Left kidney (tissue), 2 donors: Measurements from ENCODE around the gene ADD3. TPM values are rescaled to one million over a fixed set of nuclear protein-coding genes. Genes with fewer than 3 reads are reported as not detected.
A peak's percentile ranks its signal among the peaks of the same experiment; 100 is the strongest.
"Not testable (repeated sequence)": the region's sequence is repeated elsewhere in the genome, so short reads cannot be mapped to it uniquely, and the experiment has no call there.

Experiments used
- DNase-seq: peaks from one replicate; pipeline ENCODE4 v3.0.0-alpha.2; 2013
- polyA plus RNA-seq: library from polyadenylated mRNA; unstranded; fragments of 120-200 nt; gene quantifications from one replicate; pipeline ENCODE4 v1.2.1, GENCODE V29; 2013; ENCODE audit not compliant: insufficient read length

ADD3 gene
- polyA plus RNA-seq, 1 donor: 353 TPM

GRCh38 chr10:110107430-110107829 lies 99.6 kb downstream of the ADD3 start:
- DNase-seq: no peak

GRCh38 chr10:110107887-110108286 lies 100.1 kb downstream of the ADD3 start:
- no peak for DNase-seq

DNA sequence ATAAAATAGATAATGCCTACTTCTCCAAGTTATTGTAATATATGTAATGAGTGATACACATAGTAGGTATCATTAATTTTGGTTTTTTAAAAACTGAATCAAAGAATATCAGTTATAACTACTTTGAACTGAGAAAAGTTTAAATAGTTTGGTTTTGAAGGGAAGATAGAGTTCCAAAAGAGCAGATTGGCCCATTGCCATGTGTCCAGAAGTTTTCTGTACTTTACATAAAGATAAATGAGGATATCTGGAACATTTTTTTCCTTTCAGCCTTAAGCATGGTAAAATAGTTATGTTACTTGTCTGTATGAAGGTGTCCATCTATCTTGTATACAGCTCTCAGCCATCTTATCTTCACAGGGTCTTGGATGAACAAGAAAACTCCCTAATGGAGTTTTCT lies 101.7 kb downstream of the ADD3 start:
- no peak for DNase-seq

DNA sequence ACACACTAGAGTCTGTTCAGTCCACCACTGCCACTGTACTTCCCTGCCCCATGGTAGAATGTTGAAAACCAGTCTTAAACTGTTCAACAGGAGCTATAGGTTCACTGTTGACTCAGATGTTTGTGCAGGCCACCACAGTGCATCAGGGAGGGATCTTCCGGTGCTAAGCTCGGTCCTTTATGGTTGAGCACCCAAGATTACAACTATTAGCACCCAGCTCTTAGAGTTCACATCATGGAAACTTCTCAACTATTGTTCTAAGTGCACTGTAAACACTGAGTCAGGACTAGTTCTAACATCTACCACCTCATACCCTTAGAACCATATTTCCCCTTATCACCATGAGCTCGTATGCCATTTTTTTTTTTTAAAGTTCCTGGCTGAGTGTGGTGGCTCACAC lies 102.6 kb downstream of the ADD3 start:
- no peak for DNase-seq

GRCh38 chr10:110113670-110114337 lies 106.0 kb downstream of the ADD3 start:
- DNase-seq: no peak

GRCh38 chr10:110114668-110115067 lies 106.9 kb downstream of the ADD3 start:
- not testable (repeated sequence) for DNase-seq

DNA sequence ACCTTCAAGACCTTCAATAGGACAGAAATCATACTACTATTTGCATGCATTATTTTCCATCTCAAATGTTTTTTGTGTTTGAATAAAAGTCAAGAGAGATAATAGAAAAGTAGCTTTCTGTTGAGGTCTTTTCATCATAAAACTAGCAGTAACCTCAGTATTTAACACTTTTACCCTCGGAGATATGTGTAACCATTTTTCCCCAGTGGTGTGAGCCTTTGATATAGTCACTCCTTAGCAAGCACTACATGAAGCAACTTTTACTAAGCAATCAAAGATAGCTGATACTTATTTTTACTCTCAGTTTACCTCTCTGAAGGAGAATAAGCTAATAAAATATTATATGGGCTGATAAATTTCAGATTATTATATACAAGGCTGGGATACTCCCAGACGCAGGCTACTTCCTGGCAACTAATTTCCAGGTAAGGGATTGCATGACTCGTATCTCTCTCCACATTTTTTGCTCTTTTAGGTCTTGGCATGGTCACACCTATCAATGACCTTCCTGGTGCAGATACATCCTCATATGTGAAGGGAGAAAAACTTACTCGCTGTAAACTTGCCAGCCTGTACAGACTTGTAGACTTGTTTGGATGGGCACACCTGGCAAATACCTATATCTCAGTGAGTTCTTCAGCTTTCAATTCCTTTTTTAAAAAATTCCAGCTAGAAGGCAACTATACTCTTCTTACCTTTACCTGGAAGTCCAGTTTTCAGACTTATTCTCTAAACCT lies 108.2 kb downstream of the ADD3 start:
- no peak for DNase-seq

DNA sequence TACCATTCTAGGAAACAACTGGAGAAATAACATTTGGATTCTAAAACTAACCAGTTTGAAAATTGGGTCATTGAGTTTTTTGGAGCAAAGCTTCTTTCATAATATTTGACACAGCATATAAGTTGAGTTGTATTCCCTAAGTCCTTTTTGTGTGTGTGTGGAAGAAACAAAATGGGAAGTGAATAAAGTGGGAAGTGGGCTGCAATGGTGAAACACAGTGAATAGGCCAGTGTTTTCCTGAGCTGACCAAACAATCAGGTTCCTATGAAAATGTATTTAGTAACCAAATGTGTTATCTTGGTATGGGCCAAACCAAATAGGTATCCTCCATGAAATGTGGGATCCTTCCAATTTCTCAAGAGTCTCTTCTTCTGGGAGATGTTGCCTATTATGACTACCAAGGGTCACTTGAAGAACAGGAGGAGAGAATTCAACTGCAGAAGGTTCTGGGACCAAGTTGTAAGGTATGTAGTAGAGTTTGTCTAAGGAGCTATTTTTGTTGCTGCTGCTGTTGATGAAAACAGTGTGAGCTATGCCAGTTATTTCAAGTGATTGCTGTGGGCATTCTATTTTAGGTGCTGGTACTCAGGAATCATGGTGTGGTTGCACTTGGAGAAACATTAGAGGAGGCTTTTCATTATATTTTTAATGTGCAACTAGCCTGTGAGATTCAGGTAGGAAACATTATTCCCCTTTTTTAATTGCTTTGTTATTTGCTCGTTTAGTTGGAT lies 111.3 kb downstream of the ADD3 start:
- no peak for DNase-seq

GRCh38 chr10:110123594-110123993 lies 115.8 kb downstream of the ADD3 start:
- DNase-seq: no peak

GRCh38 chr10:110129490-110129889 lies 121.7 kb downstream of the ADD3 start:
- DNase-seq: no peak

- no peak for DNase-seq
Observed at GRCh38 chr10:110134917-110135316, 127.1 kb downstream of the ADD3 start.

GRCh38 chr10:110135836-110136235 lies 128.1 kb downstream of the ADD3 start:
- DNase-seq: not testable (repeated sequence)

GRCh38 chr10:110137142-110137545 lies 129.4 kb downstream of the ADD3 start:
- peak; percentile 66 for DNase-seq

DNA sequence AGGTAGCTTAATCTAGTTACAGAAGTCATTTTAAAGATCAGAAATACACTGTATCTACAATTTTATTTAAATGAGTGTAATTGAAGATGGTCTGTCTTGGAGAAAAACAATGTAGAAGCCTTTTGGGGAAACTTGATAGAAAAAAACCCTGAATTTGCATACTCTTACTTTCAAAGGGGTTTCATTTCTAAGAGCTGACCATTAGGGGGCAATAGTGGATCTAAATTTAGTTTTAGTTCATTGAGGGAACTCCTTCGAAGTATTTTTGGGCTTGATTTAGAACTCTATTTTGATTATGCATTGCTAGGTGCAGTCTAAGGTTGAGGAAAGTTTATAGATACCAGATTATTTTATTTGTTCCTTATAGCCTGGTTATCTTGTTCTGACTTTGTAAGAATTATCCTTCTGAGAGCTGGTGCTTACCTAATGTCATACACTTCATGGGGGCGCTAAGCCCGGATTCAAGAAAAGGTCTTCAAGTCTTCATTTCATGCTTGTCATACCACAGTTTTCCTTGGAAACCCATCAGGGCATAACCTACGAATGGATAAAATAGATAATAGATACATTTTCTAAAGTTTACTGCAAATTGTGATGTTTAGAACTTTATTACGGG lies 130.5 kb downstream of the ADD3 start:
- DNase-seq: peak; percentile 76

DNA sequence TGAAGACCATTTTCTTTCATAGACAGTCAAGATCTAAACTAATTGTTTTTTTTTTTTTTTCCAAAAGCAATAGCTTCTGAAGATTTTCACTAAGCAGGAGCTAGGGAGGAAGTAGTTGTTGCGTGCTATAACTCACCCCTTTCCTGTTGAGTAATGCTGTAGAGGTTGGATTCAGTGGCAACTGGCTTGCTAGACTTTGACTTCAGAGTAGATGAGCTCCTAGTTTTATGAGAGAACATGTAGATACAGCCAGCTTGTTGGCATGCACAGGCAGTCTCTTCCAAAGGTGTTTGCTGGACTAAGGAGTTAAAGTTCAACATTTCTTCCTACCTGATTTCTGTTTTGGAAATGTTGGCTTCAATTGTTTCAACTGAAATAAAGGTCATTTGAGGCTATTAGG lies 133.4 kb downstream of the ADD3 start:
- no peak for DNase-seq

GRCh38 chr10:110141871-110142635 lies 134.3 kb downstream of the ADD3 start:
- no peak for DNase-seq

DNA sequence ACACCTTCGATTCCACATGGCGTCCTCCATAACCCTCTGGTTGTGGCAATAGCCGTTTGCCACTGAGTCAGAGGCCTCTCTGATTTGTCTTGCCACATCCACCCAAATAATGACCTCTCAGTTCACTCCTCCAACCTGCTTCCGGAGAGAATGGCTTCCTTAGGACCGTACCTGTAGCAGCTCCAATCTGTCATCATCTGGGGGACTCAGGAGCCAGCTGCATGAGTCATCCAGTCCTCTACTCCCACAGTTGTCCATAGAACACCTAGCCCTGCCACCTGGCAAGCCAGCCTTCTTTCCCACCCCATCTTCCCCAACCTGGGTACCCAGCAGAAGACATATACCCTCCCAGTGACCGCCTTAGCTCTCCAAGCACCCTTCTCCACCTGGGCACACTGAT lies 135.2 kb downstream of the ADD3 start:
- DNase-seq: no peak

DNA sequence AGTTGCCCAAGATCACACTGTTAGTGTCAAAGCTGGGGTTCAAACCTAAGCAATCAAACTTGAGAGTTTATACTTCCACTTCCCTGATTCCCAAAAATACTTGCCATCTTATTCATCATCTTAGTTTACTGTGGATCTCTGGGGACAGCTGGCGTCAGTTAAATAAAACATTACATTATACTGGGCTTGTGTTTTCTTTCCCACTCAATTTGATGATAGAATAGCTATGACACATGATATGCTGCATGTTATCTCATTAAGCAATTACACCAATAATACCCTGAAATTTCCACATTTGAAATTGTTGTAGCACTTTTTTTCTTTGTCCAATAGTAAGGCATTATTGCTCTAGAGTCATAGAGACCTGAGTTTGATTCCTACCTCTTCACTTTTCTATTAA lies 136.7 kb downstream of the ADD3 start:
- DNase-seq: no peak

DNA sequence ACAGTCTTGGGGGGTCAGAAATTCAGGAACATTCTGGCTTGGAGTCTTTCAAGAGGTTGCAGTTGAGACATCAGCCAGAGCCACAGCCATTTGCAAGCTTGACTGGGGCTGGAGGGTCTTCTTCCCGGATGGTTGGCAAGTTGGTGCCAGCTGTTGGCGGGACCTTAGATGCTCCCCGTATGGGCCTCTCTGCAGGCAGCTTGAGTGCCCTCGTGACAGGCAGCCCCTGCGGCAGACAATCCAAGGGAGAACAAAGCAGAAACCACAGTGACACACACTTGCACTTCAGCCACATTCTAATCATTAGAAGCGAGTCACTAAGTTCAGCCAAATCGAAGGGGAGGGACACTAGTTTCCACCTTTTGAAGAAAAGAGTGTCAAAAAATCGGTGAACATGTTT lies 140.2 kb downstream of the ADD3 start:
- no peak for DNase-seq

DNA sequence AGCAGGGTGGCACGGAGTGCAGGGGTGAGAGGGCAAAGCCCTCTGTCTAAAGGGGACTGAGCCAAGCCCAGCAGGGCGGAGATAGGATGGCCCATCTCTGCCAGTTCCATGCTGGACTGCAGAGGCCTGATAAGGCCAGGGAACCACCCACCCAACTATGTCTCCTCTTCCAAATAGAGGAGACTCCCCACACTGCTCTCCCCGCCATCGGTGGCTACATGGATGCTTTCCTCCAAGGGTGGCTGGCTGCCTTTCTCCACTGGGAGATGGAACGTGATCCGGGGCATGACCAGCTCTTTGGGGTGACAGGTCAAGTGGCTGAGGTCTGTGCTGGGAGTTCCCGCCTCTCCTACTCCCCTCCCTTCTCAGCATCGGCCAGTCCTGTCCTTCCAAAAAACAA lies 141.5 kb downstream of the ADD3 start:
- DNase-seq: no peak

- DNase-seq: no peak
Observed at GRCh38 chr10:110150046-110150445, 142.3 kb downstream of the ADD3 start.

DNA sequence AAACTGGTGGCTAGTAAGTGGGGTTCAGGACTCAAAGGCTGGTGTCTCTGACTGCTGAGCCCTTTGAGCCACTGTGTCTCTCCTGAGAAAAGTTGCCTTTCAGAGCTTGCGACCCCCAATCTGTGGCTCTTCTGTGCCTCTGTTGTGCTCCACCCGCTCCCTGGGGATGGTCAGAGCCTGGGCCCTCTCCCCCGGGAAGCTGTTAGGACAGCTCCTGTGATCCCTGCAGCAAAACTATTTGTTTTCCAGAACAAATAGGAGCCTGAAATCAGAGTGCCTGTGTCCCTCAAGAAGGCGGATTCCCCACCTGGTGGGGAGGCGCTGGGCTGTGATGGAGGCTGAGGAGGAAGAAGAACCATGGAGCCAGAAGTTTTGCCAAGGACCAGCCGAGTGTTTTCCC lies 143.2 kb downstream of the ADD3 start:
- DNase-seq: no peak
